ENCODE results near the gene KCNIP4.
A peak's percentile ranks its signal among the peaks of the same experiment; 100 is the strongest.

Gene KCNIP4

DNA sequence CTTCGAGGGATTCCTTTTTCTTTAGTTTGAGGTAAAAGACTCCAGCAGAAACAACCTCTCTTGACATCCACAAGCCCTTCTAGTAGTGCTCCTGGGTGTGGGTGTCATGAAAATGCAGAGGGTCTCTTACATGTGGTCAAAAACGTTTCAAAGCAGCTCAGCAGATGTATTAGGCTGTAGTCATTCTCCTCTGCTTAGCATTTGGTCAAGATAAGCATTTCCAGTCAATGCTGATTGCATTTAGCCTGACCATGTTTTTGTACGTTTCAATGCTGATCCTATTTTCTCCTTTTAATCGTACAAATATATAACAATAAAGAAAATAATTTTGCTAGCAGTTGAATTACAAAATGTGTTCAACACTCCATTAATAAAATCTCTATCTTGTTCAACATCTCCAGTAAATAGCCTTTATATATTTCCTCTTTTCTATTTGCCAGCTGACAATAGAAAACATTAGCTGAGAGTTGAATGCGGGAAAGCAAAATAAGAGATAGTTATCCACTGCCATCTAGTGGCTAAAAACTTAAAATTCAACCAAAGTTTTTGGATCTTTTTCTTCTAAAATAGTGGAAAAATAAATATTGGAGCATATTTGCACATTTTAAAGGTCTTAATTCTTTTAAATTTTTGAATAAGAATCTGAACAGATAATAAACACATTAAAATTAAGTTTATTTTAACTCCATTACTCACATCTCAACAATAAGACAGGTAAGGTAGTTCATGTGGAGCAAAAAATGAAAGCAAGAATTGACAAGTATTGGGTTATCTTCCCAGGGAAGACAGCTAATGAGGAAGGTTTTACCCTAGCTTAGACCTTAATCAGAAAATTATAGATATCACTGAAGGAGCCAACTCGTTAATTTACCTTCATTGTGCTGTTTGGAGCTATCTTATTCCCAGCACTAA, 1263.5 kb downstream of the KCNIP4 start:
- ChIA-PET CTCF (interaction anchor here (0.6 to 1.0 kb wide), 7 partner anchors 76 to 263 kb away, joined by 3 to 7 read pairs (median 3); no protein-coding TSS in a partner anchor), POLR2A (ENCODE audit: low non-redundant PET) (no interaction called here)
- TF ChIP-seq, protein P1, sequence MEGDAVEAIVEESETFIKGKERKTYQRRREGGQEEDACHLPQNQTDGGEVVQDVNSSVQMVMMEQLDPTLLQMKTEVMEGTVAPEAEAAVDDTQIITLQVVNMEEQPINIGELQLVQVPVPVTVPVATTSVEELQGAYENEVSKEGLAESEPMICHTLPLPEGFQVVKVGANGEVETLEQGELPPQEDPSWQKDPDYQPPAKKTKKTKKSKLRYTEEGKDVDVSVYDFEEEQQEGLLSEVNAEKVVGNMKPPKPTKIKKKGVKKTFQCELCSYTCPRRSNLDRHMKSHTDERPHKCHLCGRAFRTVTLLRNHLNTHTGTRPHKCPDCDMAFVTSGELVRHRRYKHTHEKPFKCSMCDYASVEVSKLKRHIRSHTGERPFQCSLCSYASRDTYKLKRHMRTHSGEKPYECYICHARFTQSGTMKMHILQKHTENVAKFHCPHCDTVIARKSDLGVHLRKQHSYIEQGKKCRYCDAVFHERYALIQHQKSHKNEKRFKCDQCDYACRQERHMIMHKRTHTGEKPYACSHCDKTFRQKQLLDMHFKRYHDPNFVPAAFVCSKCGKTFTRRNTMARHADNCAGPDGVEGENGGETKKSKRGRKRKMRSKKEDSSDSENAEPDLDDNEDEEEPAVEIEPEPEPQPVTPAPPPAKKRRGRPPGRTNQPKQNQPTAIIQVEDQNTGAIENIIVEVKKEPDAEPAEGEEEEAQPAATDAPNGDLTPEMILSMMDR (conservative IDR thresholded peaks at IDR 0.05; ENCODE audit: low read depth): peak; percentile 66
- H3K27ac ChIP-seq: no peak overlapping the region
- DNase-seq (ENCODE audit: low spot score): peak; percentile 11

DNA sequence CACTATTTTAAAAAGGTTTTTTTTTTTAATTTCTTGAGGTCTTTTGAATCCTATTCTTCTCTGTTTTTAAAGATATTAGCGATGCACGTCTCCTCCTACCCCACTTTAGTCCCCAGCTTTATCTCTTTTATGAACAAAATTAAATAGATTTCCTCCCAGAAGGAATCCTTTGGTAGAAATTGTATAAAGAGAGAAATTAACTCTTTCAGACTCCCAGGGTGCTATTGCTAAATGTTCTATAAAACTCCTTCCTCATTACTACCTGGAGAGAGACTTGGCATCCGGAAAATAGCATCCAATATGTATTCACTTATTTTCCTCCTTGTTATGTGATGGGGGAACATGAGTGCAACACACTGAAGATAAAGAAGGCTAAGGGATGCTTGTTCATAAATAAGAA, 1264.8 kb downstream of the KCNIP4 start:
- H3K27ac ChIP-seq: no peak overlapping the region
- POLR2A ChIA-PET (ENCODE audit: low non-redundant PET): no interaction called here
- DNase-seq (ENCODE audit: low spot score): no peak
- TF ChIP-seq, protein P1 (conservative IDR thresholded peaks at IDR 0.05; ENCODE audit: low read depth): no peak
- CTCF ChIA-PET: no interaction called here

DNA sequence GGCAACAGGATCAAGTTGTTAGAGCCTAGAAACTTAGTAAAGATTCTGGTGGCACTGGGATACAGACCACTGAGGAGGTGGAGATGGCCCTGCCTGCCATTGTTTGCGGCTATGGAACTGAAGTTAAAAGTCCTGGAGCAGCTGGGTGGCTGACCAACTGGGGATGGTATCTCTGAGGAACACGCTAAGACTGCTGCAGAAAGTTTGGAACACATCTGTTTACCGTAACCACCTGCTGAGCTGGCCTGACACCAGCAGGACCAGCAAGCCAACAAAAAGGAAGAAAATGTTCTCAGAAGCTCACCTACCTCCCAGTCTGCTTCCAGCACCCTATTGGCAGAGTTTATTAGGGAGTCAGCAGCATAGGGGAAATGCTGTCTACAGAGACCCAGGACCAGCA, 1265.7 kb downstream of the KCNIP4 start:
- no peak for DNase-seq (ENCODE audit: low spot score)
- no peak overlapping the region for H3K27ac ChIP-seq
- TF ChIP-seq, protein P1 (conservative IDR thresholded peaks at IDR 0.05; ENCODE audit: low read depth): no peak
- ChIA-PET CTCF (interaction anchor here (0.8 kb wide), 1 partner anchor 138 kb away, joined by 3 read pairs; no protein-coding TSS in a partner anchor), POLR2A (ENCODE audit: low non-redundant PET) (no interaction called here)

DNA sequence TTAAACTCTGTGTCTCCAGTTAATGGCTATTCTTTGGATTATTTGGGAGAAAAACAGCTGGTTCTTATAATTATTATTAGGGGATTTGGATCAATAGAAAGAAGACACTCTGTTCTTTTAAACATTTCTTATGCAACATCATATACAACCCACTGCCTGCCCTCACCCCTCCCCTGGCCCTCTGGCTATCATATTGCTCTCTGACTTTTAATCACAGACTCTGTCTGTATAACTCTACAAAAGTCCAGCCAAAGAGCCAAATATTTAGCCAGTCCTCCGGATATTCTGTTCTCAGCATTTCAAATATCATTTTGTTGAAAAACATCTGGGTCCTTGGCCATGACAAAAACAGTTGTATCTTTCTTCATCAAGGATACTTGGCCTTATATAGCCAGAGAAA, 1267.3 kb downstream of the KCNIP4 start:
- DNase-seq (ENCODE audit: low spot score): no peak
- POLR2A ChIA-PET (ENCODE audit: low non-redundant PET): no interaction called here
- TF ChIP-seq, protein P1 (conservative IDR thresholded peaks at IDR 0.05; ENCODE audit: low read depth): no peak
- CTCF ChIA-PET: no interaction called here
- no peak overlapping the region for H3K27ac ChIP-seq

DNA sequence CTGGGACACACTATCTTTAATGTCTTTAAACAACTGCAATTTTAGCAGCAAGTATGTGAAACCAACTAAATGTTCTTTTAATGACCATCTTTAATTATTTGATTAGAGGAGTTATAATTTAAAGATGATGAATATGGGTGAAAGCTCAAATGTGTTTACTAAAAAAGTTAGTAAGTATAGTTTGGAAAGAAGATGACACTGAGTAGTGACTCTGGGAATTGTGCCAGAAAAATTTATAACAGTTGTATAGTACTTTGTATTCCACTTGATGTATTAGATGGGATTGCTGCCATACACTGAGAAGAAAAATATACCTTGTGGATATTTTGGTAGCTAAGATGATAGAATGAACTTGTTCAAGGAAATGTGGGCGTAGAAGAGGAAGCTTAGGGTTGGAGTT, 1267.8 kb downstream of the KCNIP4 start:
- H3K27ac ChIP-seq: no peak overlapping the region
- DNase-seq (ENCODE audit: low spot score): no peak
- POLR2A ChIA-PET (ENCODE audit: low non-redundant PET): no interaction called here
- TF ChIP-seq, protein P1 (conservative IDR thresholded peaks at IDR 0.05; ENCODE audit: low read depth): no peak
- CTCF ChIA-PET: no interaction called here

DNA sequence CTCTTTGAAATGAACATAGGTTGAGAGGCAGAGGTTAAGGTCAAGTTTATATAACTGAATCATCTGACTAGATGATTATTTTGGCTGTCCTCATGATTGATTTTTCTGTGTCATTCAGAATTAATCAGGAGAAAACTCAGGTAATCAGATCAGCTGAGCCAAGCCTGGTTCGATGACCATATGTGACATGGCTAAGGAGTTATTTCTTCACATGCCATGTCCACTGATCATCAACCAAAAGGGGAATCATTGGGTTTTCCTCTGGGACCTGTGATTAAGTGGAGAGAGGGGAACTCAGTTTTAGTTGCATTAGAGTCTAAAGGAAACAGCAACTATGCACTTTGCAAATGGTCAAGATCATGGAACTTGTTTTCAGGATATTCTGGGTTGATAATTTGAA, 1268.6 kb downstream of the KCNIP4 start:
- DNase-seq (ENCODE audit: low spot score): no peak
- CTCF ChIA-PET: no interaction called here
- POLR2A ChIA-PET (ENCODE audit: low non-redundant PET): no interaction called here
- TF ChIP-seq, protein P1 (conservative IDR thresholded peaks at IDR 0.05; ENCODE audit: low read depth): no peak
- H3K27ac ChIP-seq: no peak overlapping the region
